ENCODE data around the gene MSLN. TPM values are rescaled to one million over a fixed set of nuclear protein-coding genes. Genes with fewer than 3 reads are reported as not detected.

The MSLN gene
- total RNA-seq, 1 donor from 2014 or later, result 0.77 TPM

DNA sequence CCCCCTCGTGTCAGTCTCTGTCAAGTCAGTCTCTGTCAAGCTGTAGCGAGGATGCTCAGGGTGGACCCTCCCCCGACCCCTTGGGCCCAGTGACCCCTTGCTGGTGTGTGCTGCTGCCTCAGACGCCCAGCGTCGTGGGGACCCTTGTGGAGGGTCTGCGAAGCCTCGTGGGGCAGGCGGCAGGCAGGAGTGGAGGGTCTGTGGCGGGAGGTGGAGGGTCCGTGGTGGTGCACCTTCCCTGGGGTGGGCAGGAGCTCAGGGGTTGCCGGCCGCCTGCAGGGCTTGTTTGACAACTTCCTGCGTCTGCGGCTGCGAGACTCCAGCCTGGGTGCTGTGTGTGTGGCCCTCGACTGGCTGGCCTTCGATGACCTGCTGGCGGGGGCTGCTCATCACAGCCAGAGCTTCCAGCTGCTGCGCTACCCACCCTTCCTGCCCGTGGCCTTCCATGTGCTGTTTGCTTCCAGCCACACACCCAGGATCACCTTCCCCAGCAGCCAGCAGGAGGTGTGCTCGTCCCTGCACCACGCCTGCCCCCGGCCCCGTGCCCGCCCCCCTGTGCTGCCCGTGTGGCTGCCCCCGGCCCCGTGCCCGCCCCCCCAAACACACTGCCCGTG, 34.4 kb downstream of the MSLN start:
- Mint-ChIP-seq H3K27me3 (peaks cover 18% of the 10 kb centered on the region), H3K9me3 (no peaks in the 10 kb centered on the region), H3K27ac (no peak overlapping the region), H3K4me3 (no peak overlapping the region), H3K4me1 (ENCODE audit: unreplicated experiment) (no peaks in the 10 kb centered on the region), H3K36me3 (peaks cover 5% of the 10 kb centered on the region)
- DNase-seq (ENCODE audit: extremely low spot score, unreplicated experiment), result no peak
- TF ChIP-seq, protein P1, sequence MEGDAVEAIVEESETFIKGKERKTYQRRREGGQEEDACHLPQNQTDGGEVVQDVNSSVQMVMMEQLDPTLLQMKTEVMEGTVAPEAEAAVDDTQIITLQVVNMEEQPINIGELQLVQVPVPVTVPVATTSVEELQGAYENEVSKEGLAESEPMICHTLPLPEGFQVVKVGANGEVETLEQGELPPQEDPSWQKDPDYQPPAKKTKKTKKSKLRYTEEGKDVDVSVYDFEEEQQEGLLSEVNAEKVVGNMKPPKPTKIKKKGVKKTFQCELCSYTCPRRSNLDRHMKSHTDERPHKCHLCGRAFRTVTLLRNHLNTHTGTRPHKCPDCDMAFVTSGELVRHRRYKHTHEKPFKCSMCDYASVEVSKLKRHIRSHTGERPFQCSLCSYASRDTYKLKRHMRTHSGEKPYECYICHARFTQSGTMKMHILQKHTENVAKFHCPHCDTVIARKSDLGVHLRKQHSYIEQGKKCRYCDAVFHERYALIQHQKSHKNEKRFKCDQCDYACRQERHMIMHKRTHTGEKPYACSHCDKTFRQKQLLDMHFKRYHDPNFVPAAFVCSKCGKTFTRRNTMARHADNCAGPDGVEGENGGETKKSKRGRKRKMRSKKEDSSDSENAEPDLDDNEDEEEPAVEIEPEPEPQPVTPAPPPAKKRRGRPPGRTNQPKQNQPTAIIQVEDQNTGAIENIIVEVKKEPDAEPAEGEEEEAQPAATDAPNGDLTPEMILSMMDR (conservative IDR thresholded peaks at IDR 0.05), result no peak

- no peak for DNase-seq (ENCODE audit: extremely low spot score, unreplicated experiment)
- no peak overlapping the region for H3K27ac Mint-ChIP-seq
- H3K4me1 Mint-ChIP-seq (ENCODE audit: unreplicated experiment), result no peaks in the 10 kb centered on the region
- TF ChIP-seq, protein P1 (conservative IDR thresholded peaks at IDR 0.05), result no peak
- H3K27me3 Mint-ChIP-seq, result peaks cover 18% of the 10 kb centered on the region
- no peaks in the 10 kb centered on the region for H3K9me3 Mint-ChIP-seq
- no peak overlapping the region for H3K4me3 Mint-ChIP-seq
- peaks cover 5% of the 10 kb centered on the region for H3K36me3 Mint-ChIP-seq
Measured at GRCh38 chr16:795580-796229, 35.2 kb downstream of the MSLN start.

DNA sequence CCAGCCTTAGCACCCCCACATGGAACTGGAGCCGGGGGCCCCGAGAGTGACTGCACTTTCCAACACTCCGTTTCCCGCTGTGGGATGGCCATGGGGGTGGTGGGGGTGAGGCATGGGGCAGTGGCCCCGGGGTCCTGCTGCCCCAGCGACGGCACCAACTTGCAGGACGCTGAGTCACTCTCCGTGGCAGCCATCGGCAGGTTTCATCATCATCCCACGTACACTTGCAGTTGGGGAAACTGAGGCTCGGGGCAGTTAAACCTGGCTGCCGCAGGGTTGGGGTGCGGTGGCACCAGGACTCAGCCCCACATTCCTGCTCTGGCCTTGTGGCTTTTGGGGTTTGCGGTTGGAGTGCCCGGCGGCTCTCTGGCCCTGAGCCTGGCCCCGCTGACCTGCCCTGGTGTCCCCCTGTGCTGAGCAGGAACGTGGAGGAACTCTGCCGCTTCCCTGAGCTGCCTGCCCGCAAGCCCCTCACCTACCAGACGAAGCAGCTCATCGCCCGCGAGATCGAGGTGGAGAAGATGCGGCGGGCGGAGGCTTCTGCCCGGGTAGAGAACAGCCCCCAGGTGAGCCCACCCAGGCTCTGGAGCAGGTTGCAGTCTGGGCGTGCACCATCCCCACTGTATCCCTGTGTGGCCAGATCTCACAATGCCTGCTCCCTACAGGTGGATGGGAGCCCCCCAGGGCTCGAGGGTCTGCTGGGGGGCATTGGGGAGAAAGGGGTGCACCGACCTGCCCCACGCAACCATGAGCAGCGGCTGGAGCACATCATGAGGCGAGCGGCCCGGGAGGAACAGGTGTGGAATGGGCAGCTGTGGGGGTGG, 36.0 kb downstream of the MSLN start:
- Mint-ChIP-seq H3K4me3 (no peak overlapping the region), H3K4me1 (ENCODE audit: unreplicated experiment) (no peaks in the 10 kb centered on the region), H3K27me3 (peaks cover 24% of the 10 kb centered on the region), H3K36me3 (peaks cover 2% of the 10 kb centered on the region), H3K27ac (no peak overlapping the region), H3K9me3 (no peaks in the 10 kb centered on the region)
- no peak for DNase-seq (ENCODE audit: extremely low spot score, unreplicated experiment)
- TF ChIP-seq, protein P1 (conservative IDR thresholded peaks at IDR 0.05), result no peak

GRCh38 chr16:797120-797420, 36.5 kb downstream of the MSLN start:
- DNase-seq (ENCODE audit: extremely low spot score, unreplicated experiment), result no peak
- H3K27ac Mint-ChIP-seq, result no peak overlapping the region
- H3K36me3 Mint-ChIP-seq, result no peaks in the 10 kb centered on the region
- H3K4me1 Mint-ChIP-seq (ENCODE audit: unreplicated experiment), result no peaks in the 10 kb centered on the region
- H3K4me3 Mint-ChIP-seq, result no peak overlapping the region
- TF ChIP-seq, protein P1 (conservative IDR thresholded peaks at IDR 0.05), result no peak
- peaks cover 29% of the 10 kb centered on the region for H3K27me3 Mint-ChIP-seq
- no peaks in the 10 kb centered on the region for H3K9me3 Mint-ChIP-seq

DNA sequence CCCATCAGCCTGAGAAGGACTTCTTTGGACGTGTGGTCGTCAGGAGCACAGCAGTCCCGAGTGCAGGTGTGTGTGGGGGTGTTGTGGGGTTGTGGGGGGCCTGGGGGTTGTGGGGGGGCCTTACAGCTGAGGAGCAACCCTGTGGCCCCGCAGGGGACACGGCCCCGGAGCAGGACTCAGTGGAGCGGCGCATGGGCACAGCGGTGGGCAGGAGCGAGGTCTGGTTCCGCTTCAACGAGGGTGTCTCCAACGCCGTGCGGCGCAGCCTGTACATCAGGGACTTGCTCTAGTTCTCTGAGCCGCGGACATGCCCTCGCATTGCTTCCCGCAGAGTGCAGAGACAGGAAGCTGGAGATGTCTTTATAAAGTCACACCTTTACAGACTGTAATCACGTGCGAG, 37.2 kb downstream of the MSLN start:
- Mint-ChIP-seq H3K9me3 (no peaks in the 10 kb centered on the region), H3K27me3 (peaks cover 34% of the 10 kb centered on the region), H3K27ac (no peak overlapping the region), H3K4me1 (ENCODE audit: unreplicated experiment) (no peaks in the 10 kb centered on the region), H3K36me3 (no peaks in the 10 kb centered on the region), H3K4me3 (no peak overlapping the region)
- TF ChIP-seq, protein P1 (conservative IDR thresholded peaks at IDR 0.05), result no peak
- DNase-seq (ENCODE audit: extremely low spot score, unreplicated experiment), result no peak
